SK-N-SH (cell line): ENCODE results near the gene TPRX1.
"Not testable (repeated sequence)": the region's sequence is repeated elsewhere in the genome, so short reads cannot be mapped to it uniquely, and the experiment has no call there.

Experiments
- CTCF ChIP-seq: fragments of 200-600 bp; sonication (generic); IDR thresholded peaks from 2 replicates; pipeline ENCODE4 v1.6.1; 2017; ENCODE audit warnings: antibody characterized with exemption, mild to moderate bottlenecking, moderate library complexity
- EP300 ChIP-seq, 2 experiments: IDR thresholded peaks; 2 replicates each; pipeline versions ENCODE4 v1.4.0 to v1.6.1; 2012; ENCODE audit warnings: borderline replicate concordance in 1 of 2, low read depth in 1 of 2, low read length in 1 of 2
- EZH2phosphoT487 ChIP-seq: fragments of 200-600 bp; sonication (generic); IDR thresholded peaks from 2 replicates; pipeline ENCODE4 v1.6.1; 2017; ENCODE audit warnings: low read depth, mixed run types, mild to moderate bottlenecking, antibody characterized with exemption, moderate library complexity, borderline replicate concordance
- FOXJ3 ChIP-seq: sonication (generic); formaldehyde crosslinking; IDR thresholded peaks from 2 replicates; pipeline ENCODE4 v1.5.1; 2020; ENCODE audit warnings: mild to moderate bottlenecking, missing genetic modification reagents
- MXI1 ChIP-seq: IDR thresholded peaks from 2 replicates; pipeline ENCODE4 v1.6.1; 2012; ENCODE audit warnings: mild to moderate bottlenecking, low read depth, low read length, improper control_type of control experiment
- PBX3 ChIP-seq: IDR thresholded peaks from 2 replicates; pipeline ENCODE4; 2012
- POLR2AphosphoS5 ChIP-seq: IDR thresholded peaks from 2 replicates; pipeline ENCODE4 v1.6.1; 2012; ENCODE audit warnings: low read depth, low read length
- RAD21 ChIP-seq: IDR thresholded peaks from 2 replicates; pipeline ENCODE4 v1.6.1; 2012; ENCODE audit warnings: mild to moderate bottlenecking, low read length
- RXRA ChIP-seq: IDR thresholded peaks from 2 replicates; pipeline ENCODE4 v1.4.0; 2012; ENCODE audit warnings: low read depth, mild to moderate bottlenecking, borderline replicate concordance
- SIN3A ChIP-seq: IDR thresholded peaks from 2 replicates; pipeline ENCODE4 v1.6.1; 2012; ENCODE audit warnings: low read depth, mild to moderate bottlenecking, low read length, moderate library complexity, borderline replicate concordance
- TCF12 ChIP-seq: IDR thresholded peaks from 2 replicates; pipeline ENCODE4 v1.4.0; 2012
- USF2 ChIP-seq: fragments of 150-350 bp; IDR thresholded peaks from 2 replicates; pipeline ENCODE4 v1.6.1; 2017; ENCODE audit warnings: antibody characterized with exemption, low read length, low read depth, borderline replicate concordance
- ZBTB33 ChIP-seq: IDR thresholded peaks from 2 replicates; pipeline ENCODE4 v1.4.0; 2012; ENCODE audit warnings: low read depth, borderline replicate concordance

- TF ChIP-seq TCF12; PBX3; EZH2phosphoT487; CTCF; POLR2AphosphoS5; RAD21; MXI1; SIN3A; USF2; EP300 (IDR thresholded peaks at IDR 0.05; ENCODE audit: borderline replicate concordance in 1 of 2, low read depth in 1 of 2, low read length in 1 of 2); FOXJ3; RXRA; ZBTB33: not testable (repeated sequence)
Observed at GRCh38 chr19:47803671-47804070, 680 bp downstream of the TPRX1 start.
